ENCODE results near the gene UBLCP1.

DNA sequence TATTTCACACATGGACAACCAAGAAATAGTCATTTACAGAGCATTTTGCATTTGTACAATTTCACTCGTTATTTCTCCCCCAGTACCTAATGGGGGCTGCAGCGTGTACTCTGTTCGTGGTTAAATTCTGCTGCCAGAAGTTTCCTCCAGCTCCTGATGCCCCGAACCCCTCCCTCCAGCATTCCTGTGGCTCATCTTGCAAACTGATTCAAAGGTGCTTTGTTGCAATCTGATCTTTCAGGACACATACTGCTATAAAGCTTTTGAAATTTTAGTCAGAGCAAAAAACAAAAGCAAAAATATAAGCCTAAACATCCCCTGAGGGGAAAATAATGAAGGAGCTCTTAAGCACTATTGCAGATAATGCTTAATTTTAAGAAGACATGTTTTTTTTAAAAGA is 27.7 kb downstream of the UBLCP1 start:
- TF ChIP-seq CTCF (IDR thresholded peaks at IDR 0.05) (no peak), POLR2A (IDR thresholded peaks at IDR 0.05) (no peak)
